ENCODE measurements around the gene RAE1. TPM values are rescaled to one million over a fixed set of nuclear protein-coding genes. Genes with fewer than 3 reads are reported as not detected.

Gene RAE1
- total and polyA plus RNA-seq, 2 of the 4 experiments (the other 2 are of a cell fraction): 32.8 to 80.5 TPM

- dilution Hi-C loops (cut with HindIII; ENCODE audit: low sequenced_read_pairs, unreplicated experiment): no loop called here
- no peak for ATAC-seq (ENCODE audit: low read depth)
- in situ Hi-C loops (cut with MboI; ENCODE audit: low sequenced_read_pairs): loop anchor here (25.0 kb wide), 1 partner anchor 985 kb away; the partner anchor contains the start of genes AURKA and CSTF1
These were observed 21.1 kb downstream of the RAE1 start for GRCh38 chr20:57372157-57372556.

More at GRCh38 chr20:57372157-57372556, 21.1 kb downstream of the RAE1 start:
- H3K18ac ChIP-seq (ENCODE audit: low read depth, low read length): no peak overlapping the region
- no peaks in the 10 kb centered on the region for H3K9me1 ChIP-seq (ENCODE audit: insufficient read depth, low read length)
- no peak overlapping the region for H2BK120ac ChIP-seq (ENCODE audit: low read depth, low read length)
- CTCF ChIA-PET: no interaction called here
- intact Hi-C loops (cut with micrococcal nuclease): no loop called here
- H2AK5ac ChIP-seq (ENCODE audit: low read depth, low read length): no peak overlapping the region
- H3K4ac ChIP-seq (ENCODE audit: low read depth, low read length): no peak overlapping the region
- H3K79me1 ChIP-seq (ENCODE audit: low read depth in 1 of 2, low read length in 2 of 2): no peaks in the 10 kb centered on the region; a peak in 1 of 4 replicates
- no peaks in the 10 kb centered on the region for H3K9me3 ChIP-seq (ENCODE audit: control insufficient read depth, insufficient read depth, low read length)
- H2AK9ac ChIP-seq (replicated peaks; ENCODE audit: low read depth, low read length, poor library complexity): no peak overlapping the region
- H3K36me3 ChIP-seq (ENCODE audit: control insufficient read depth, insufficient read depth, low read length): peaks cover 75% of the 10 kb centered on the region
- H4K8ac ChIP-seq (ENCODE audit: low read depth in 2 of 2, low read length in 2 of 2): no peak overlapping the region
- H3K4me3 ChIP-seq (ENCODE audit: insufficient read depth, low read depth, low read length): no peak overlapping the region
- H2AFZ ChIP-seq (replicated peaks; ENCODE audit: low read length, poor library complexity): no peak overlapping the region
- no peaks in the 10 kb centered on the region for H4K20me1 ChIP-seq (ENCODE audit: insufficient read depth, low read length)
- no peak overlapping the region for H2BK20ac ChIP-seq (ENCODE audit: low read depth, low read length)
- H3K4me1 ChIP-seq (ENCODE audit: control insufficient read depth, insufficient read depth, low read length): no peaks in the 10 kb centered on the region
- H2BK15ac ChIP-seq (ENCODE audit: low read depth, low read length): no peak overlapping the region
- no peaks in the 10 kb centered on the region for H3K27me3 ChIP-seq (ENCODE audit: control insufficient read depth, insufficient read depth, low read length)
- H4K5ac ChIP-seq (ENCODE audit: low read depth, low read length): no peak overlapping the region
- no peak overlapping the region for H3K4me2 ChIP-seq (ENCODE audit: low read depth, low read length)
- H3K9ac ChIP-seq (ENCODE audit: low read depth, low read length): no peak overlapping the region
- no peak for TF ChIP-seq CTCF (conservative IDR thresholded peaks at IDR 0.05; ENCODE audit: low read depth, low read length)
- no peak for TF ChIP-seq RFX5 (IDR thresholded peaks at IDR 0.05; ENCODE audit: low read depth, low read length)
- TF ChIP-seq MAFK (IDR thresholded peaks at IDR 0.05; ENCODE audit: low read depth, low read length): no peak
- no peak for TF ChIP-seq MXI1 (IDR thresholded peaks at IDR 0.05; ENCODE audit: borderline replicate concordance, low read depth, low read length)
- TF ChIP-seq SMC3 (IDR thresholded peaks at IDR 0.05; ENCODE audit: low read depth, low read length): no peak
- TF ChIP-seq MAZ (IDR thresholded peaks at IDR 0.05; ENCODE audit: borderline replicate concordance, low read depth, low read length): no peak
- TF ChIP-seq USF2 (IDR thresholded peaks at IDR 0.05; ENCODE audit: low read depth, low read length): no peak
- no peak for TF ChIP-seq ELK1 (IDR thresholded peaks at IDR 0.05; ENCODE audit: borderline replicate concordance, low read depth, low read length)
- TF ChIP-seq RAD21 (IDR thresholded peaks at IDR 0.05; ENCODE audit: low read length): no peak
- TF ChIP-seq POLR2A (IDR thresholded peaks at IDR 0.05; ENCODE audit: low read depth, low read length): no peak
- POLR2A ChIA-PET (ENCODE audit: unreplicated experiment): no interaction called here
- H3K23ac ChIP-seq (ENCODE audit: low read depth, low read length): no peak overlapping the region
- H3K56ac ChIP-seq (ENCODE audit: extremely low read depth, insufficient read depth, low read length): no peak overlapping the region
- no peak overlapping the region for H4K91ac ChIP-seq (ENCODE audit: insufficient read depth, low read depth, low read length)
- H2BK5ac ChIP-seq (ENCODE audit: low read depth, low read length, poor library complexity, severe bottlenecking): no peak overlapping the region
- no TSS peak for BruUV-seq (replicated peaks)
- whole genome bisulfite sequencing, 2 experiments (ENCODE audit: extremely low coverage in 2 of 2, insufficient read length in 1 of 2): 92% methylated on average over 7 of the region's 9 CpGs; no CpG with 5 or more reads in 1 of the 2 experiments
- H3K14ac ChIP-seq (replicated peaks; ENCODE audit: low read depth, low read length): no peak overlapping the region
- DNase-seq: no peak
- no peak overlapping the region for H3K27ac ChIP-seq (ENCODE audit: insufficient read depth, low read length)

Data from IMR-90 (cell line).